HG02884 (cell line): ENCODE data around the gene SLC7A1.

Experiments
- ATAC-seq: cut with Tn5 transposase; IDR thresholded peaks from one replicate; pipeline ENCODE4 v1.9.1; 2021; ENCODE audit warnings: mild to moderate bottlenecking, moderate library complexity; ENCODE audit not compliant: unreplicated experiment

SLC7A1 gene

GRCh38 chr13:29532821-29533220, 62.7 kb downstream of the SLC7A1 start:
- ATAC-seq: no peak

GRCh38 chr13:29532116-29532515, 63.4 kb downstream of the SLC7A1 start:
- ATAC-seq: no peak

- ATAC-seq: no peak
Observed at GRCh38 chr13:29530901-29531300, 64.6 kb downstream of the SLC7A1 start.

GRCh38 chr13:29529754-29530153, 65.7 kb downstream of the SLC7A1 start:
- ATAC-seq: no peak

GRCh38 chr13:29527916-29528315, 67.6 kb downstream of the SLC7A1 start:
- ATAC-seq: no peak

GRCh38 chr13:29527511-29527910, 68.0 kb downstream of the SLC7A1 start:
- no peak for ATAC-seq

GRCh38 chr13:29526741-29527140, 68.7 kb downstream of the SLC7A1 start:
- no peak for ATAC-seq

- no peak for ATAC-seq
Observed at GRCh38 chr13:29525757-29526156, 69.7 kb downstream of the SLC7A1 start.

- no peak for ATAC-seq
Observed at GRCh38 chr13:29524641-29525040, 70.8 kb downstream of the SLC7A1 start.

- no peak for ATAC-seq
Observed at GRCh38 chr13:29524176-29524575, 71.3 kb downstream of the SLC7A1 start.

- ATAC-seq: no peak
Observed at GRCh38 chr13:29523199-29523961, 72.1 kb downstream of the SLC7A1 start.

GRCh38 chr13:29522044-29522685, 73.3 kb downstream of the SLC7A1 start:
- no peak for ATAC-seq

GRCh38 chr13:29521336-29521735, 74.2 kb downstream of the SLC7A1 start:
- ATAC-seq: no peak

- no peak for ATAC-seq
Observed at GRCh38 chr13:29520671-29521070, 74.8 kb downstream of the SLC7A1 start.

- ATAC-seq: no peak
Observed at GRCh38 chr13:29519921-29520320, 75.6 kb downstream of the SLC7A1 start.

- ATAC-seq: no peak
Observed at GRCh38 chr13:29516880-29517279, 78.6 kb downstream of the SLC7A1 start.

- ATAC-seq: no peak
Observed at GRCh38 chr13:29516012-29516411, 79.5 kb downstream of the SLC7A1 start.

- no peak for ATAC-seq
Observed at GRCh38 chr13:29515372-29515771, 80.1 kb downstream of the SLC7A1 start.

- ATAC-seq: no peak
Observed at GRCh38 chr13:29514720-29515310, 80.7 kb downstream of the SLC7A1 start.

- ATAC-seq: no peak
Observed at GRCh38 chr13:29513981-29514719, 81.3 kb downstream of the SLC7A1 start.
